Measurements from ENCODE around the gene NEU1. TPM values are rescaled to one million over a fixed set of nuclear protein-coding genes. Genes with fewer than 3 reads are reported as not detected.
A peak's percentile ranks its signal among the peaks of the same experiment; 100 is the strongest.

NEU1 gene
- total RNA-seq, 1 experiment from 2014 or later, result 44.8 TPM

DNA sequence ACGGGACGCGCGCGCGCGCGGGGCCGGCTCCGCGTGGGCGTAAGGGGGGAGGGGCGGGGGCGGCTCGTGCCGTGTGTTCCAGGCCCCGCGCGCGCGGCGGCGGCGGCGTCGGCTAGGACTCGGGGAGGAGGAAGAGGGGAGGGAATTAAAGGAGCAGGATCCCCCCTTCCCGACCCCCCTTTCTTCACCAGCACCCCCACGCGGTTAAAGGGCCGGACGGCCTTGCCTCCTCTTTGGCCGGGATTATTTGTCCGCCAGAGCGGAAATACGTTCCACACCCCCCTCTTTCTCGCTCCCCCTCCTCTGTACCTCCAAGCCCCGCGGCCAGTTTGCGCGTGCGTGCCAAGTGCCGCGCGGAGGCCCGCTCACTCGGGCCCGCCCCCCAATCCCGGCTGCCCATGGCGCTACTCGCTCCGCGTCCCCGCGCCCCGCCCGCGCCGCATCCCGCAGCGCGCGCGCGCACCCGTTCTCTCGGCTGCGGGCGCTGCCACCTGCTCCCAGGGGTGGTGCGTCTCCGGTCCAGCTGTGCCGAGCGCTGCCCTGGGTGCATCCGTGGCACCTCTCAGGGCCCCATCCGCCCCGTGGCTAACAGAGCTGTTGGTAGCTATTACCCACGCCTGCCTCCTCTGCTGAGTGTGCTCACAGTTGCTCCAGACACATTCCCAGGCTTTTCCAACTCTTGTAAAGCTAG lies 39.5 kb upstream of the NEU1 start, which contains the start of gene ZBTB12:
Gene ZBTB12 (minus strand): TSS at position 134 of the 691 bp plus-strand sequence. CDS start 781 bp downstream, outside the sequence.
- TF ChIP-seq FOXP4 (CRISPR knock-in tag; IDR thresholded peaks at IDR 0.05), result peak; percentile 65; the same call in 1 of the 2 replicates
- no peak for TF ChIP-seq USF1 (CRISPR knock-in tag; IDR thresholded peaks at IDR 0.05)
- no peak for TF ChIP-seq HMGA2 (CRISPR knock-in tag; IDR thresholded peaks at IDR 0.05)
- TF ChIP-seq FOXP1 (CRISPR knock-in tag; IDR thresholded peaks at IDR 0.05; ENCODE audit: borderline replicate concordance), result 0 out of 2 replicates have a peak, but pooled peaks have one; percentile 31
- TF ChIP-seq FOXJ3 (CRISPR knock-in tag; IDR thresholded peaks at IDR 0.05; ENCODE audit: borderline replicate concordance), result no peak
- TF ChIP-seq GABPB1 (CRISPR knock-in tag; IDR thresholded peaks at IDR 0.05), result peak; percentile 61; the same call in 1 of the 2 replicates
- TF ChIP-seq MAX (CRISPR knock-in tag; IDR thresholded peaks at IDR 0.05), result peak; percentile 61; the same call in 1 of the 2 replicates
- peak; percentile 70; the same call in 1 of the 2 replicates for TF ChIP-seq FOXK1 (CRISPR knock-in tag; IDR thresholded peaks at IDR 0.05)
- TF ChIP-seq, protein P1, sequence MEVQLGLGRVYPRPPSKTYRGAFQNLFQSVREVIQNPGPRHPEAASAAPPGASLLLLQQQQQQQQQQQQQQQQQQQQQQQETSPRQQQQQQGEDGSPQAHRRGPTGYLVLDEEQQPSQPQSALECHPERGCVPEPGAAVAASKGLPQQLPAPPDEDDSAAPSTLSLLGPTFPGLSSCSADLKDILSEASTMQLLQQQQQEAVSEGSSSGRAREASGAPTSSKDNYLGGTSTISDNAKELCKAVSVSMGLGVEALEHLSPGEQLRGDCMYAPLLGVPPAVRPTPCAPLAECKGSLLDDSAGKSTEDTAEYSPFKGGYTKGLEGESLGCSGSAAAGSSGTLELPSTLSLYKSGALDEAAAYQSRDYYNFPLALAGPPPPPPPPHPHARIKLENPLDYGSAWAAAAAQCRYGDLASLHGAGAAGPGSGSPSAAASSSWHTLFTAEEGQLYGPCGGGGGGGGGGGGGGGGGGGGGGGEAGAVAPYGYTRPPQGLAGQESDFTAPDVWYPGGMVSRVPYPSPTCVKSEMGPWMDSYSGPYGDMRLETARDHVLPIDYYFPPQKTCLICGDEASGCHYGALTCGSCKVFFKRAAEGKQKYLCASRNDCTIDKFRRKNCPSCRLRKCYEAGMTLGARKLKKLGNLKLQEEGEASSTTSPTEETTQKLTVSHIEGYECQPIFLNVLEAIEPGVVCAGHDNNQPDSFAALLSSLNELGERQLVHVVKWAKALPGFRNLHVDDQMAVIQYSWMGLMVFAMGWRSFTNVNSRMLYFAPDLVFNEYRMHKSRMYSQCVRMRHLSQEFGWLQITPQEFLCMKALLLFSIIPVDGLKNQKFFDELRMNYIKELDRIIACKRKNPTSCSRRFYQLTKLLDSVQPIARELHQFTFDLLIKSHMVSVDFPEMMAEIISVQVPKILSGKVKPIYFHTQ (CRISPR knock-in tag; IDR thresholded peaks at IDR 0.05), result no peak
- TF ChIP-seq ETV6 (CRISPR knock-in tag; IDR thresholded peaks at IDR 0.05), result peak; percentile 83; the same call in 1 of the 2 replicates
- TF ChIP-seq, protein P2, sequence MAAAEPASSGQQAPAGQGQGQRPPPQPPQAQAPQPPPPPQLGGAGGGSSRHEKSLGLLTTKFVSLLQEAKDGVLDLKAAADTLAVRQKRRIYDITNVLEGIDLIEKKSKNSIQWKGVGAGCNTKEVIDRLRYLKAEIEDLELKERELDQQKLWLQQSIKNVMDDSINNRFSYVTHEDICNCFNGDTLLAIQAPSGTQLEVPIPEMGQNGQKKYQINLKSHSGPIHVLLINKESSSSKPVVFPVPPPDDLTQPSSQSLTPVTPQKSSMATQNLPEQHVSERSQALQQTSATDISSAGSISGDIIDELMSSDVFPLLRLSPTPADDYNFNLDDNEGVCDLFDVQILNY (CRISPR knock-in tag; IDR thresholded peaks at IDR 0.05), result peak; percentile 66; the same call in 1 of the 2 replicates
- TF ChIP-seq ZNF423 (CRISPR knock-in tag; IDR thresholded peaks at IDR 0.05), result peak; percentile 84
- 0 out of 2 replicates have a peak, but pooled peaks have one; percentile 40 for TF ChIP-seq ZNF219 (CRISPR knock-in tag; IDR thresholded peaks at IDR 0.05; ENCODE audit: borderline replicate concordance)
- 0 out of 2 replicates have a peak, but pooled peaks have one; percentile 21 for TF ChIP-seq SP1 (CRISPR knock-in tag; conservative IDR thresholded peaks at IDR 0.05)
- peak; percentile 67; the same call in 1 of the 2 replicates for TF ChIP-seq ARID4B (CRISPR knock-in tag; IDR thresholded peaks at IDR 0.05; ENCODE audit: borderline replicate concordance)

More for the DNA sequence above, 39.5 kb upstream of the NEU1 start, which contains the start of gene ZBTB12:
- Mint-ChIP-seq H3K9me3 (no peaks in the 10 kb centered on the region), H3K27me3 (ENCODE audit: low read depth) (peaks cover 5% of the 10 kb centered on the region), H3K4me1 (peaks cover 25% of the 10 kb centered on the region), H3K27ac (peak within 1 kb of the TSS; percentile 96), H3K36me3 (no peaks in the 10 kb centered on the region), H3K4me3 (peak within 1 kb of the TSS; percentile 80)
- ChIA-PET CTCF (interaction anchor here (0.5 to 1.4 kb wide), 7 partner anchors 16 to 219 kb away, joined by 3 to 10 read pairs (median 3); no protein-coding TSS in a partner anchor), POLR2A (interaction anchor here (0.7 kb wide), 1 partner anchor 87 kb away, joined by 3 read pairs; the partner anchor contains the start of gene HSPA1L)
- DNase-seq (ENCODE audit: low spot score), result peak; percentile 96
- ATAC-seq, result peak; percentile 57
